Suprapubic skin (tissue), 3 donors: ENCODE data around the gene SOX6.

Source experiments
- CTCF ChIP-seq, 2 donors: fragments of 200-600 bp in 1 of 2; fragments of 450-650 bp in 1 of 2; sonication (generic) in 1 of 2; IDR thresholded peaks; one replicate each; pipeline ENCODE4 v1.5.1; 2016 to 2019; ENCODE audit warnings: antibody characterized with exemption in 2 of 2, mild to moderate bottlenecking in 1 of 2, moderate library complexity in 1 of 2
- EP300 ChIP-seq: sonication (generic); formaldehyde crosslinking; IDR thresholded peaks from one replicate; pipeline ENCODE4 v1.6.1; 2017; ENCODE audit warnings: antibody characterized with exemption
- POLR2A ChIP-seq, 2 donors: fragments of 450-650 bp; IDR thresholded peaks; one replicate each; pipeline ENCODE4 v1.6.1; 2017; ENCODE audit warnings: antibody characterized with exemption in 2 of 2, mild to moderate bottlenecking in 2 of 2, moderate library complexity in 2 of 2

- no peak for TF ChIP-seq CTCF (IDR thresholded peaks at IDR 0.05)
- TF ChIP-seq EP300 = no peak
- TF ChIP-seq POLR2A (IDR thresholded peaks at IDR 0.05) = no peak
Measured at GRCh38 chr11:16013242-16013641, 343.1 kb downstream of the SOX6 start.
